Retinal pigment epithelial cell (primary cell): Measurements from ENCODE around the gene TXNRD3.

Source experiments
- DNase-seq: peaks from one replicate; pipeline ENCODE4 v3.0.0-alpha.2; 2010; ENCODE audit warnings: low read depth
- H3K4me3 ChIP-seq: 2 replicates; pipeline ENCODE4 v1.5.1; 2011; ENCODE audit warnings: mild to moderate bottlenecking, low read length, control low read depth, moderate library complexity
- CTCF ChIP-seq: conservative IDR thresholded peaks from 2 replicates; pipeline ENCODE4 v1.5.1; 2011; ENCODE audit warnings: low read depth, low read length, control low read depth, inconsistent platforms

The TXNRD3 gene

GRCh38 chr3:126672340-126672739 lies 17.4 kb upstream of the TXNRD3 start:
- TF ChIP-seq CTCF, result no peak
- H3K4me3 ChIP-seq, result no peak overlapping the region
- DNase-seq, result no peak

- no peak for TF ChIP-seq CTCF
- no peak overlapping the region for H3K4me3 ChIP-seq
- no peak for DNase-seq
Observed at GRCh38 chr3:126671521-126671920, 16.6 kb upstream of the TXNRD3 start.

GRCh38 chr3:126668450-126669401 lies 13.8 kb upstream of the TXNRD3 start:
- DNase-seq, result no peak
- H3K4me3 ChIP-seq, result no peak overlapping the region
- no peak for TF ChIP-seq CTCF

GRCh38 chr3:126667631-126668449 lies 12.9 kb upstream of the TXNRD3 start:
- TF ChIP-seq CTCF, result no peak
- no peak overlapping the region for H3K4me3 ChIP-seq
- no peak for DNase-seq

- no peak for TF ChIP-seq CTCF
- H3K4me3 ChIP-seq, result no peak overlapping the region
- no peak for DNase-seq
Observed at GRCh38 chr3:126666658-126667528, 12.0 kb upstream of the TXNRD3 start.

GRCh38 chr3:126665959-126666657 lies 11.2 kb upstream of the TXNRD3 start:
- no peak for TF ChIP-seq CTCF
- no peak for DNase-seq
- H3K4me3 ChIP-seq, result no peak overlapping the region
